ENCODE measurements around the gene KCNA3.
A peak's percentile ranks its signal among the peaks of the same experiment; 100 is the strongest.

The KCNA3 gene

DNA sequence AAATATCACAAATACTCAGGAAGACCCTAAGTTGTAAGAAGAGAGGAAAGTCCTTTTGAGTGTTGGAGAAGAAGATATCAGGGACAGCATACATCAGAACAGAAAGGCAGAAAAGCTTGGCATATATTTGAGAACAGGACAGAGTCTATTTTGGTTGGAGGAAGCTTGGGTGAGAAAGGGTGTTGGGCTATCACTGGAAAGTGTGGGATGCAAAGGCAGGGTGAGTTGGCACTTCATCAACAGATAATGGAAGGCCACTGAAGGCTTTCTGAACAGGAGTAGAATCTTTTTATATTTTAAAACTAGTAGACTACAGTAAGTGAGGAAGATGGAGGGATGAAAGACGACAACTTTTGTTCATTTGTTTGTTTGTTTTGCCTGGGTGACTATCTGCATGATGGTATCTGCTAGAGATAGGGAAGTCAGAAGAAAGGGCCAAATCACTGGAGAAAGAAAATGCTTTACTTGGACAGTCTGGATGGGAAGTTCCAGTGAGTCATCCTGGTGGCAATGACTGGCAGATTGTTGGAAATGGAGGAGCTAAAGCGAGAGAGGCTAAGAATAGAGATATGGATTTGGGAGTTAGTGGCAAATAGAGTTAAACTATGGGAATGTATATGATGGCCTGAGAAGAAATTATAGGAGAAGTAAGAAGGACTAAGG, 34.9 kb downstream of the KCNA3 start:
- ChIA-PET POLR2A (no interaction called here), CTCF (interaction anchor here (0.9 to 1.0 kb wide), 2 partner anchors 9 to 126 kb away, joined by 3 to 4 read pairs; no protein-coding TSS in a partner anchor)
- Histone ChIP-seq H3K27ac (ENCODE audit: extremely low read depth, low read depth, low read length) (no peak overlapping the region), H3K9me3 (ENCODE audit: control insufficient read depth, insufficient read depth, low read depth, low read length) (no peaks in the 10 kb centered on the region), H3K4me3 (ENCODE audit: low read depth, low read length) (no peak overlapping the region), H3K36me3 (ENCODE audit: control insufficient read depth in 2 of 2, insufficient read depth in 1 of 2, low read length in 2 of 2) (no peaks in the 10 kb centered on the region), H3K4me1 (ENCODE audit: control insufficient read depth, insufficient read depth, low read length) (no peaks in the 10 kb centered on the region)
- no peak for TF ChIP-seq PBX3 (CRISPR knock-in tag; IDR thresholded peaks at IDR 0.05)
- TF ChIP-seq, protein P1, sequence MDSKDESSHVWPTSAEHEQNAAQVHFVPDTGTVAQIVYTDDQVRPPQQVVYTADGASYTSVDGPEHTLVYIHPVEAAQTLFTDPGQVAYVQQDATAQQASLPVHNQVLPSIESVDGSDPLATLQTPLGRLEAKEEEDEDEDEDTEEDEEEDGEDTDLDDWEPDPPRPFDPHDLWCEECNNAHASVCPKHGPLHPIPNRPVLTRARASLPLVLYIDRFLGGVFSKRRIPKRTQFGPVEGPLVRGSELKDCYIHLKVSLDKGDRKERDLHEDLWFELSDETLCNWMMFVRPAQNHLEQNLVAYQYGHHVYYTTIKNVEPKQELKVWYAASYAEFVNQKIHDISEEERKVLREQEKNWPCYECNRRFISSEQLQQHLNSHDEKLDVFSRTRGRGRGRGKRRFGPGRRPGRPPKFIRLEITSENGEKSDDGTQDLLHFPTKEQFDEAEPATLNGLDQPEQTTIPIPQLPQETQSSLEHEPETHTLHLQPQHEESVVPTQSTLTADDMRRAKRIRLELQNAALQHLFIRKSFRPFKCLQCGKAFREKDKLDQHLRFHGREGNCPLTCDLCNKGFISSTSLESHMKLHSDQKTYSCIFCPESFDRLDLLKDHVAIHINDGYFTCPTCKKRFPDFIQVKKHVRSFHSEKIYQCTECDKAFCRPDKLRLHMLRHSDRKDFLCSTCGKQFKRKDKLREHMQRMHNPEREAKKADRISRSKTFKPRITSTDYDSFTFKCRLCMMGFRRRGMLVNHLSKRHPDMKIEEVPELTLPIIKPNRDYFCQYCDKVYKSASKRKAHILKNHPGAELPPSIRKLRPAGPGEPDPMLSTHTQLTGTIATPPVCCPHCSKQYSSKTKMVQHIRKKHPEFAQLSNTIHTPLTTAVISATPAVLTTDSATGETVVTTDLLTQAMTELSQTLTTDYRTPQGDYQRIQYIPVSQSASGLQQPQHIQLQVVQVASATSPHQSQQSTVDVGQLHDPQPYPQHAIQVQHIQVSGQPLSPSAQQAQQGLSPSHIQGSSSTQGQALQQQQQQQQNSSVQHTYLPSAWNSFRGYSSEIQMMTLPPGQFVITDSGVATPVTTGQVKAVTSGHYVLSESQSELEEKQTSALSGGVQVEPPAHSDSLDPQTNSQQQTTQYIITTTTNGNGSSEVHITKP (tag by site-specific recombination; IDR thresholded peaks at IDR 0.05), result peak; percentile 46

GRCh38 chr1:110638556-110638955, 36.2 kb downstream of the KCNA3 start:
- H3K36me3 ChIP-seq (ENCODE audit: control insufficient read depth in 2 of 2, insufficient read depth in 1 of 2, low read length in 2 of 2), result no peaks in the 10 kb centered on the region
- POLR2A ChIA-PET, result no interaction called here
- no peak for TF ChIP-seq PRDM4 (tag by site-specific recombination; IDR thresholded peaks at IDR 0.05)
- TF ChIP-seq OSR2 (tag by site-specific recombination; IDR thresholded peaks at IDR 0.05), result no peak
- TF ChIP-seq KLF16 (tag by site-specific recombination; IDR thresholded peaks at IDR 0.05), result no peak
- TF ChIP-seq ZBTB48 (tag by site-specific recombination; IDR thresholded peaks at IDR 0.05), result no peak
- no peak for TF ChIP-seq ZSCAN16 (tag by site-specific recombination; IDR thresholded peaks at IDR 0.05)
- TF ChIP-seq ZNF561 (tag by site-specific recombination; IDR thresholded peaks at IDR 0.05; ENCODE audit: borderline replicate concordance), result no peak
- TF ChIP-seq PRDM6 (tag by site-specific recombination; IDR thresholded peaks at IDR 0.05), result no peak
- H3K9me3 ChIP-seq (ENCODE audit: control insufficient read depth, insufficient read depth, low read depth, low read length), result no peaks in the 10 kb centered on the region
- H3K4me3 ChIP-seq (ENCODE audit: low read depth, low read length), result no peak overlapping the region
- CTCF ChIA-PET, result interaction anchor here (0.6 to 1.5 kb wide), 8 partner anchors 8 to 144 kb away, joined by 3 to 5 read pairs (median 3); no protein-coding TSS in a partner anchor
- no peaks in the 10 kb centered on the region for H3K4me1 ChIP-seq (ENCODE audit: control insufficient read depth, insufficient read depth, low read length)
- no peak overlapping the region for H3K27ac ChIP-seq (ENCODE audit: extremely low read depth, low read depth, low read length)

DNA sequence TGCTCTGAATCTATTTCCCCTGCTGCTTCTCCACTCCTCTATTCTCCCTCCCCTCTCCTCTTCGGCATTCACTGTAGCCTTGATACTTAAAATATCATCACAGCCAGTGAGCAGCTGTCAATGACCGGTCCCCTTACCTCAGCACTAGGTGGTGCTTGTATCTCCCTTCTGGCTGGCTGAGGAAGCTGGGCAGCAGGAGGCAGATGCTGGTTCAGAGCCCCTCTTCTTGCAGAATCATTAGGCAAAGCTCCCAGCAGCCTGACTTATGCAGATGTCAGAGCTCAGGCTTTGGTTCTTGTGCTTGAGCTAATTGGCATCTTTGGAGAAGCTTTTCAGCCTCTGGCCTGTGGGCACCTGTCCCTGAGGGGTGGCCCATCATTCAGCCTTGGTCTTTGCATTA, 36.7 kb downstream of the KCNA3 start:
- no peaks in the 10 kb centered on the region for H3K36me3 ChIP-seq (ENCODE audit: control insufficient read depth in 2 of 2, insufficient read depth in 1 of 2, low read length in 2 of 2)
- no peak overlapping the region for H3K27ac ChIP-seq (ENCODE audit: extremely low read depth, low read depth, low read length)
- no peaks in the 10 kb centered on the region for H3K9me3 ChIP-seq (ENCODE audit: control insufficient read depth, insufficient read depth, low read depth, low read length)
- no peak overlapping the region for H3K4me3 ChIP-seq (ENCODE audit: low read depth, low read length)
- CTCF ChIA-PET, result interaction anchor here (0.9 to 1.5 kb wide), 5 partner anchors 15 to 127 kb away, joined by 3 to 5 read pairs (median 4); no protein-coding TSS in a partner anchor
- no peak for TF ChIP-seq PRDM4 (tag by site-specific recombination; IDR thresholded peaks at IDR 0.05)
- no peak for TF ChIP-seq ZNF768 (tag by site-specific recombination; IDR thresholded peaks at IDR 0.05)
- TF ChIP-seq ZSCAN16 (tag by site-specific recombination; IDR thresholded peaks at IDR 0.05), result no peak
- TF ChIP-seq ZNF701 (tag by site-specific recombination; IDR thresholded peaks at IDR 0.05), result no peak
- TF ChIP-seq ZNF837 (tag by site-specific recombination; IDR thresholded peaks at IDR 0.05), result no peak
- no peak for TF ChIP-seq MEIS1 (CRISPR knock-in tag; IDR thresholded peaks at IDR 0.05; ENCODE audit: borderline replicate concordance)
- no peak for TF ChIP-seq HOXA7 (CRISPR knock-in tag; IDR thresholded peaks at IDR 0.05; ENCODE audit: borderline replicate concordance)
- no peak for TF ChIP-seq ZNF221 (tag by site-specific recombination; IDR thresholded peaks at IDR 0.05; ENCODE audit: borderline replicate concordance)
- TF ChIP-seq YY2 (tag by site-specific recombination; IDR thresholded peaks at IDR 0.05), result no peak
- POLR2A ChIA-PET, result no interaction called here
- H3K4me1 ChIP-seq (ENCODE audit: control insufficient read depth, insufficient read depth, low read length), result no peaks in the 10 kb centered on the region
